SK-N-SH (cell line): ENCODE measurements around the gene CTSE. TPM values are rescaled to one million over a fixed set of nuclear protein-coding genes. Genes with fewer than 3 reads are reported as not detected.

Experiments used
- CTCF ChIA-PET: fragments of 300-600, 350-600 bp; formaldehyde crosslinking; extraction: SDS; loops from one replicate; lab custom pipeline; 2021; lab: Yijun Ruan, JAX
- POLR2A ChIA-PET: fragments of 350-600 bp; sonication (Branson Sonifier 250); formaldehyde crosslinking; extraction: SDS; loops from one replicate; lab custom pipeline; 2020; ENCODE audit warnings: antibody characterized with exemption, inconsistent platforms; lab: Yijun Ruan, JAX
- DNase-seq: peaks from one replicate; pipeline ENCODE4 v3.0.0; 2012
- H2AFZ ChIP-seq: fragments of 200-600 bp; sonication (generic); 2 replicates; pipeline ENCODE4 v1.8.1; 2016; ENCODE audit warnings: antibody characterized with exemption, mild to moderate bottlenecking, low read depth
- H3F3A ChIP-seq: fragments of 200-600 bp; sonication (generic); replicated peaks from 2 replicates; pipeline ENCODE3; 2016; ENCODE audit warnings: antibody characterized with exemption, mild to moderate bottlenecking; ENCODE audit not compliant: insufficient read depth
- H3K27ac ChIP-seq, 2 experiments: fragments of 200-500 bp in 1 of 2; fragments of 200-600 bp in 1 of 2; sonication (Bioruptor generic) in 1 of 2; sonication (generic), shearing (Covaris generic) in 1 of 2; 2 replicates each; pipeline versions ENCODE4 v1.5.1 to v1.6.1; 2014 to 2016; ENCODE audit warnings: low read depth in 2 of 2, inconsistent platforms in 1 of 2, low read length in 1 of 2, mild to moderate bottlenecking in 1 of 2, mixed read lengths in 1 of 2
- H3K27me3 ChIP-seq: fragments of 200-600 bp; sonication (generic), shearing (Covaris generic); 2 replicates; pipeline ENCODE4 v1.6.1; 2016; ENCODE audit warnings: mixed run types; ENCODE audit not compliant: insufficient read depth
- H3K36me3 ChIP-seq, 2 experiments: fragments of 200-500 bp in 1 of 2; fragments of 200-600 bp in 1 of 2; sonication (Bioruptor generic) in 1 of 2; sonication (generic) in 1 of 2; replicated peaks in 1 of 2; 2 replicates each; pipeline versions ENCODE3 to v1.5.1; 2014 to 2016; ENCODE audit warnings: low read length in 1 of 2, mild to moderate bottlenecking in 1 of 2; ENCODE audit not compliant: insufficient read depth in 2 of 2, control insufficient read depth in 1 of 2
- H3K4me1 ChIP-seq, 2 experiments: fragments of 200-500 bp in 1 of 2; fragments of 200-600 bp in 1 of 2; sonication (Bioruptor generic) in 1 of 2; sonication (generic), shearing (Covaris generic) in 1 of 2; 2 replicates each; pipeline versions ENCODE4 v1.5.1 to v1.6.1; 2014 to 2016; ENCODE audit warnings: low read depth in 1 of 2, low read length in 1 of 2, mixed run types in 1 of 2; ENCODE audit not compliant: insufficient read depth in 2 of 2, control insufficient read depth in 1 of 2
- H3K4me2 ChIP-seq: fragments of 200-600 bp; sonication (generic), shearing (Covaris generic); 2 replicates; pipeline ENCODE4 v1.6.1; 2017; ENCODE audit warnings: mixed run types
- H3K4me3 ChIP-seq, 2 experiments: fragments of 200-500 bp in 1 of 2; fragments of 200-600 bp in 1 of 2; sonication (Bioruptor generic) in 1 of 2; sonication (generic), shearing (Covaris generic) in 1 of 2; 2 replicates each; pipeline versions ENCODE4 v1.5.1 to v1.8.1; 2014 to 2016; ENCODE audit warnings: low read depth in 2 of 2, inconsistent platforms in 1 of 2, low read length in 1 of 2, mild to moderate bottlenecking in 1 of 2, mixed read lengths in 1 of 2, moderate library complexity in 1 of 2
- H3K79me2 ChIP-seq: fragments of 200-600 bp; sonication (generic); 2 replicates; pipeline ENCODE4 v1.8.1; 2017; ENCODE audit warnings: mild to moderate bottlenecking; ENCODE audit not compliant: insufficient read depth
- H3K9ac ChIP-seq: fragments of 200-600 bp; sonication (generic); 2 replicates; pipeline ENCODE4 v1.6.1; 2017; ENCODE audit warnings: mixed run types
- H3K9me2 ChIP-seq: fragments of 200-600 bp; sonication (generic); 2 replicates; pipeline ENCODE4 v1.6.1; 2017; ENCODE audit warnings: mixed run types
- H3K9me3 ChIP-seq: fragments of 200-600 bp; sonication (generic); 2 replicates; pipeline ENCODE4 v1.6.1; 2017; ENCODE audit warnings: mixed run types, mild to moderate bottlenecking, moderate library complexity
- H4K20me1 ChIP-seq: fragments of 200-600 bp; sonication (generic); 2 replicates; pipeline ENCODE4 v1.6.1; 2017; ENCODE audit warnings: mild to moderate bottlenecking, mixed run types; ENCODE audit not compliant: insufficient read depth
- CHD2 ChIP-seq: fragments of 150-350 bp; IDR thresholded peaks from 2 replicates; pipeline ENCODE4 v1.6.1; 2018; ENCODE audit warnings: low read length; ENCODE audit not compliant: partially characterized antibody
- EP300 ChIP-seq, 2 experiments: IDR thresholded peaks; 2 replicates each; pipeline versions ENCODE4 v1.4.0 to v1.6.1; 2012; ENCODE audit warnings: borderline replicate concordance in 1 of 2, low read depth in 1 of 2, low read length in 1 of 2
- FOSL2 ChIP-seq: IDR thresholded peaks from 2 replicates; pipeline ENCODE4 v1.4.0; 2012; ENCODE audit warnings: low read depth, mild to moderate bottlenecking, moderate library complexity, borderline replicate concordance
- GABPA ChIP-seq: IDR thresholded peaks from 2 replicates; pipeline ENCODE4 v1.4.0; 2012; ENCODE audit warnings: low read depth, mild to moderate bottlenecking
- JUND ChIP-seq: IDR thresholded peaks from 2 replicates; pipeline ENCODE4 v1.4.0; 2012
- MXI1 ChIP-seq: IDR thresholded peaks from 2 replicates; pipeline ENCODE4 v1.6.1; 2012; ENCODE audit warnings: mild to moderate bottlenecking, low read depth, low read length, improper control_type of control experiment
- POLR2AphosphoS5 ChIP-seq: IDR thresholded peaks from 2 replicates; pipeline ENCODE4 v1.6.1; 2012; ENCODE audit warnings: low read depth, low read length
- RAD21 ChIP-seq: IDR thresholded peaks from 2 replicates; pipeline ENCODE4 v1.6.1; 2012; ENCODE audit warnings: mild to moderate bottlenecking, low read length
- RFX5 ChIP-seq: IDR thresholded peaks from 2 replicates; pipeline ENCODE4 v1.6.1; 2012; ENCODE audit warnings: mild to moderate bottlenecking, improper control_type of control experiment, low read length
- RXRA ChIP-seq: IDR thresholded peaks from 2 replicates; pipeline ENCODE4 v1.4.0; 2012; ENCODE audit warnings: low read depth, mild to moderate bottlenecking, borderline replicate concordance
- TAF1 ChIP-seq: IDR thresholded peaks from 2 replicates; pipeline ENCODE4 v1.6.1; 2012; ENCODE audit warnings: low read depth, mild to moderate bottlenecking, low read length, moderate library complexity, borderline replicate concordance
- WGBS: methylation state at CpG from one replicate; pipeline ENCODE4 v1.1.6; 2017; ENCODE audit warnings: low lambda C conversion rate; 5-methylcytosine and 5-hydroxymethylcytosine counted together
- polyA plus RNA-seq, 3 experiments: library from polyadenylated mRNA; depleted of rRNA; stranded (reverse); fragments of >200 nt; gene quantifications; 2 replicates each; pipeline ENCODE4 v1.2.3, GENCODE V29; 2012
- TF ChIP-seq, protein P1 (sequence below): IDR thresholded peaks from 2 replicates; pipeline ENCODE4 v1.6.1; 2012; ENCODE audit warnings: mild to moderate bottlenecking, low read depth, low read length, moderate library complexity
- TF ChIP-seq, protein P2 (sequence below): IDR thresholded peaks from 2 replicates; pipeline ENCODE4 v1.4.0; 2012; ENCODE audit warnings: low read depth
- TF ChIP-seq, protein P3 (sequence below): fragments of 150-350 bp; IDR thresholded peaks from 2 replicates; pipeline ENCODE4 v1.6.1; 2016; ENCODE audit warnings: mild to moderate bottlenecking, low read depth, low read length

The CTSE gene
- polyA plus RNA-seq, 1 of the 3 experiments (the other 2 are of a cell fraction) = not detected

- TF ChIP-seq, protein P1, sequence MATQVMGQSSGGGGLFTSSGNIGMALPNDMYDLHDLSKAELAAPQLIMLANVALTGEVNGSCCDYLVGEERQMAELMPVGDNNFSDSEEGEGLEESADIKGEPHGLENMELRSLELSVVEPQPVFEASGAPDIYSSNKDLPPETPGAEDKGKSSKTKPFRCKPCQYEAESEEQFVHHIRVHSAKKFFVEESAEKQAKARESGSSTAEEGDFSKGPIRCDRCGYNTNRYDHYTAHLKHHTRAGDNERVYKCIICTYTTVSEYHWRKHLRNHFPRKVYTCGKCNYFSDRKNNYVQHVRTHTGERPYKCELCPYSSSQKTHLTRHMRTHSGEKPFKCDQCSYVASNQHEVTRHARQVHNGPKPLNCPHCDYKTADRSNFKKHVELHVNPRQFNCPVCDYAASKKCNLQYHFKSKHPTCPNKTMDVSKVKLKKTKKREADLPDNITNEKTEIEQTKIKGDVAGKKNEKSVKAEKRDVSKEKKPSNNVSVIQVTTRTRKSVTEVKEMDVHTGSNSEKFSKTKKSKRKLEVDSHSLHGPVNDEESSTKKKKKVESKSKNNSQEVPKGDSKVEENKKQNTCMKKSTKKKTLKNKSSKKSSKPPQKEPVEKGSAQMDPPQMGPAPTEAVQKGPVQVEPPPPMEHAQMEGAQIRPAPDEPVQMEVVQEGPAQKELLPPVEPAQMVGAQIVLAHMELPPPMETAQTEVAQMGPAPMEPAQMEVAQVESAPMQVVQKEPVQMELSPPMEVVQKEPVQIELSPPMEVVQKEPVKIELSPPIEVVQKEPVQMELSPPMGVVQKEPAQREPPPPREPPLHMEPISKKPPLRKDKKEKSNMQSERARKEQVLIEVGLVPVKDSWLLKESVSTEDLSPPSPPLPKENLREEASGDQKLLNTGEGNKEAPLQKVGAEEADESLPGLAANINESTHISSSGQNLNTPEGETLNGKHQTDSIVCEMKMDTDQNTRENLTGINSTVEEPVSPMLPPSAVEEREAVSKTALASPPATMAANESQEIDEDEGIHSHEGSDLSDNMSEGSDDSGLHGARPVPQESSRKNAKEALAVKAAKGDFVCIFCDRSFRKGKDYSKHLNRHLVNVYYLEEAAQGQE = no peak
- TF ChIP-seq TAF1 = no peak
- TF ChIP-seq RFX5 = no peak
- no peak for TF ChIP-seq EP300 (IDR thresholded peaks at IDR 0.05; ENCODE audit: borderline replicate concordance in 1 of 2, low read depth in 1 of 2, low read length in 1 of 2)
- no peak for TF ChIP-seq POLR2AphosphoS5
- no peak for TF ChIP-seq GABPA
Observed at GRCh38 chr1:205991237-205991636, 32.5 kb downstream of the CTSE start (continued).

DNA sequence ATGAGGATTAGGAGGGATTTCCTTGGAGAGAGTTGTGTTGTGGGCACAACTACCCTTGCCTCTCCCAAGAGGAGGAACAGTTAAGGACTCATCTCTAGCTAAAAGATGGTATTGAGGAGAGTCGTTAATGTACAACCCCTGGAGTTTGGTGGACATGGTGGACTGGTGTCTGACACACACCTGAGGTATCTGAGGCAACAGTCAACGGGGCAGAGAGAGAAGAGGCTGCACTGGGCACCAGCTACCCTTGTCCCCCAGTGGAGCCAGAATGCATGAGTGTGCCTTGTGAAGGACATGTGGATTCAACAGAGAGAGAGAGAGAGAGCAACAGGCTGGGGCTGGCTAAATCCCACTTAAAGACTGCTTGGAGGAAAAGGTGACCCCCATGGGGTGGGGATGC, 33.5 kb downstream of the CTSE start:
- CTCF ChIA-PET = interaction anchor here (1.3 to 2.3 kb wide), 3 partner anchors 12 to 199 kb away, joined by 4 to 15 read pairs (median 7); no protein-coding TSS in a partner anchor
- DNase-seq = no peak
- no peak overlapping the region for H3K4me3 ChIP-seq
- 31% methylated on average over 2 of the region's 2 CpGs for WGBS
- no peaks in the 10 kb centered on the region; a peak in 1 of 4 replicates for H3K4me1 ChIP-seq
- no peak overlapping the region for H2AFZ ChIP-seq
- H3K9me3 ChIP-seq = no peaks in the 10 kb centered on the region
- H3K9me2 ChIP-seq = no peaks in the 10 kb centered on the region
- no peak overlapping the region for H3K27ac ChIP-seq
- TF ChIP-seq JUND (no peak), RXRA (no peak), MXI1 (no peak), RAD21 (no peak)
- TF ChIP-seq, protein P2, sequence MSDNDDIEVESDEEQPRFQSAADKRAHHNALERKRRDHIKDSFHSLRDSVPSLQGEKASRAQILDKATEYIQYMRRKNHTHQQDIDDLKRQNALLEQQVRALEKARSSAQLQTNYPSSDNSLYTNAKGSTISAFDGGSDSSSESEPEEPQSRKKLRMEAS = no peak
- POLR2A ChIA-PET = no interaction called here
- H4K20me1 ChIP-seq = no peaks in the 10 kb centered on the region
- H3K27me3 ChIP-seq = no peaks in the 10 kb centered on the region; the same call in 1 of the 2 replicates
- no peak overlapping the region for H3K9ac ChIP-seq
- H3K4me2 ChIP-seq = no peak overlapping the region
- no peaks in the 10 kb centered on the region for H3F3A ChIP-seq
- H3K79me2 ChIP-seq = no peaks in the 10 kb centered on the region
- H3K36me3 ChIP-seq = no peaks in the 10 kb centered on the region

- Histone ChIP-seq H3K4me1 (no peaks in the 10 kb centered on the region; a peak in 1 of 4 replicates), H3K36me3 (no peaks in the 10 kb centered on the region), H4K20me1 (no peaks in the 10 kb centered on the region), H2AFZ (no peak overlapping the region), H3K9me2 (no peaks in the 10 kb centered on the region), H3F3A (no peaks in the 10 kb centered on the region), H3K27me3 (no peaks in the 10 kb centered on the region; the same call in 1 of the 2 replicates), H3K9me3 (no peaks in the 10 kb centered on the region), H3K4me3 (no peak overlapping the region), H3K9ac (no peak overlapping the region), H3K4me2 (no peak overlapping the region), H3K79me2 (no peaks in the 10 kb centered on the region), H3K27ac (no peak overlapping the region)
- no peak for TF ChIP-seq FOSL2
- TF ChIP-seq, protein P3, sequence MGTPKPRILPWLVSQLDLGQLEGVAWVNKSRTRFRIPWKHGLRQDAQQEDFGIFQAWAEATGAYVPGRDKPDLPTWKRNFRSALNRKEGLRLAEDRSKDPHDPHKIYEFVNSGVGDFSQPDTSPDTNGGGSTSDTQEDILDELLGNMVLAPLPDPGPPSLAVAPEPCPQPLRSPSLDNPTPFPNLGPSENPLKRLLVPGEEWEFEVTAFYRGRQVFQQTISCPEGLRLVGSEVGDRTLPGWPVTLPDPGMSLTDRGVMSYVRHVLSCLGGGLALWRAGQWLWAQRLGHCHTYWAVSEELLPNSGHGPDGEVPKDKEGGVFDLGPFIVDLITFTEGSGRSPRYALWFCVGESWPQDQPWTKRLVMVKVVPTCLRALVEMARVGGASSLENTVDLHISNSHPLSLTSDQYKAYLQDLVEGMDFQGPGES = no peak
- TF ChIP-seq TAF1 = no peak
- no peak for TF ChIP-seq CHD2
- no peak for DNase-seq
- CTCF ChIA-PET = interaction anchor here (1.3 to 2.3 kb wide), 2 partner anchors 12 to 199 kb away, joined by 7 to 15 read pairs; no protein-coding TSS in a partner anchor
- POLR2A ChIA-PET = no interaction called here
- WGBS = 46% methylated on average over 5 of the region's 5 CpGs
Observed at GRCh38 chr1:205989786-205990185, 33.9 kb downstream of the CTSE start.
